GM21529 (cell line): ENCODE results near the gene BSND.

Experiments used
- ATAC-seq: cut with Tn5 transposase; IDR thresholded peaks from one replicate; pipeline ENCODE4 v1.9.1; 2021; ENCODE audit not compliant: unreplicated experiment

The BSND gene

GRCh38 chr1:55060133-55060999 is 61.6 kb downstream of the BSND start:
- no peak for ATAC-seq

GRCh38 chr1:55061000-55061705 is 62.4 kb downstream of the BSND start:
- no peak for ATAC-seq
